ENCODE results near the gene PEX6.

The PEX6 gene

DNA sequence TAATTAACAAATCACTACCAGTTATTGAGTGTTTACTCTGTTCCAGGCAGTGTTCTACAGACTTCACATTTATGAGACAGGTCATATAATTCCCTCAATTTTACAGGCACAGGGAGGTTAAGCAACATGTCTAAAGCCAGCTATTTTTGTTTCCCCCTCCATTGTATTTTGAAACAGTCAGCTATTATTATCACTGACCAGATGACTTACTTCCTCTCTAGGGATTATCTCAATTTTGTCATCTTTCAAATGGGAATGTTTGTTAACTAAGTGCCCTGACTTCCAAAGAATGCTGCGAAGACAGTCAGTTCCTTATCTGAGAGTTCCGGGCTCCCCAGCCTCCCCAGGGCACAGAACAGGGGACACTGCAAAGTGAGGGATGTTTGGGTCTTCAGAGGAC lies 55.3 kb downstream of the PEX6 start:
- Histone ChIP-seq H3K27me3 (ENCODE audit: control insufficient read depth in 5 of 5, insufficient read depth in 4 of 5, low read length in 5 of 5) (peaks cover 3 to 7% (median 5%) of the 10 kb centered on the region in 5 donors), H3K9me3 (ENCODE audit: control insufficient read depth in 5 of 5, low read length in 5 of 5) (no peaks in the 10 kb centered on the region), H3K4me3 (ENCODE audit: low read depth in 1 of 5, low read length in 5 of 5) (no peak overlapping the region), H3K27ac (ENCODE audit: low read depth, low read length) (no peak overlapping the region), H3K4me1 (ENCODE audit: control insufficient read depth in 5 of 5, insufficient read depth in 5 of 5, low read length in 5 of 5) (peaks cover 1 to 13% (median 9%) of the 10 kb centered on the region in 5 donors), H3K36me3 (ENCODE audit: control insufficient read depth in 5 of 5, insufficient read depth in 5 of 5, low read length in 5 of 5) (no peaks in the 10 kb centered on the region), H3K9ac (ENCODE audit: low read length in 5 of 5) (no peak overlapping the region)

DNA sequence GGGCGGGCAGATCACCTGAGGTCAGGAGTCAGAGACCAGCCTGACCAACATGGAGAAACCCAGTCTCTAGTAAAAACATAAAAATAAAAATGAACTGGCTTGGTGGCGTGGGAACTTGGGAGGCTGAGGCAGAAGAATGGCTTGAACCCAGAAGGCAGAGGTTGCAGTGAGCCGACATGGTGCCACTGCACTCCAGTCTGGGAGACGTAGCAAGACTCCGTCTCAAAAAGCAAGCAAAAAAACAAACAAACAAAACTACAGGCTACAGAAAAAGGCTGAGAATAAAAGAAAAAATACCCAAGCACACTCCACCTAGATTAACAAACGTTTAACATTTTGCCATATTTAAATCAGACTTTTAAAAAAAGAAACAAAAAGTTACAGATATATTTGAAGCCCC lies 57.2 kb downstream of the PEX6 start:
- no peak overlapping the region for H3K4me3 ChIP-seq (ENCODE audit: low read depth in 1 of 5, low read length in 5 of 5)
- peaks cover 3 to 7% (median 5%) of the 10 kb centered on the region in 5 donors for H3K27me3 ChIP-seq (ENCODE audit: control insufficient read depth in 5 of 5, insufficient read depth in 4 of 5, low read length in 5 of 5)
- no peak overlapping the region for H3K27ac ChIP-seq (ENCODE audit: low read depth, low read length)
- peaks cover 0 to 9% (median 4%) of the 10 kb centered on the region in 5 donors for H3K4me1 ChIP-seq (ENCODE audit: control insufficient read depth in 5 of 5, insufficient read depth in 5 of 5, low read length in 5 of 5)
- no peaks in the 10 kb centered on the region for H3K36me3 ChIP-seq (ENCODE audit: control insufficient read depth in 5 of 5, insufficient read depth in 5 of 5, low read length in 5 of 5)
- no peaks in the 10 kb centered on the region for H3K9me3 ChIP-seq (ENCODE audit: control insufficient read depth in 5 of 5, low read length in 5 of 5)
- H3K9ac ChIP-seq (ENCODE audit: low read length in 5 of 5) = no peak overlapping the region

DNA sequence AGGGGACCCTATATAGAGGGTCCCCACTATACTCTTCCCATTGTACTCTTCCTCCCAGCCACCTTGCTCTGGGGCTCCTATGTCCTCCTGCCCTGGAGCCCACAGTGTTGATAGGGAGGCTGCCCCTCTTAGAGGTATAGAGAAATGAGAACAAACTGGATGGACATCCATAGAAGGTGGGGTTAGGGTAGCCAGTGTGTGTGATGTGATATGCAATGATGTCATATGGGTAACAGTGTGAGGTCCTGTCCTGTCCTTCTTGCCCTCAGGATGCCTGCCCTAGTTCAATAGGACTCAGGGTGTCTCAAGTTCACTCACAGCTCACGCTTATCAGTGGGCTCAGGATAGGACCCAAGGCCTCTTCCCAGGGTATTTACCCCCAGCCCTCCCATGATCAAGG lies 62.7 kb downstream of the PEX6 start:
- H3K4me1 ChIP-seq (ENCODE audit: control insufficient read depth in 5 of 5, insufficient read depth in 5 of 5, low read length in 5 of 5) = peaks cover 0 to 6% (median 5%) of the 10 kb centered on the region in 5 donors
- H3K27ac ChIP-seq (ENCODE audit: low read depth, low read length) = no peak overlapping the region
- no peak overlapping the region for H3K9ac ChIP-seq (ENCODE audit: low read length in 5 of 5)
- no peaks in the 10 kb centered on the region for H3K36me3 ChIP-seq (ENCODE audit: control insufficient read depth in 5 of 5, insufficient read depth in 5 of 5, low read length in 5 of 5)
- H3K4me3 ChIP-seq (ENCODE audit: low read depth in 1 of 5, low read length in 5 of 5) = no peak overlapping the region
- no peaks in the 10 kb centered on the region for H3K9me3 ChIP-seq (ENCODE audit: control insufficient read depth in 5 of 5, low read length in 5 of 5)
- peaks cover under 1 to 22% (median 10%) of the 10 kb centered on the region in 5 donors for H3K27me3 ChIP-seq (ENCODE audit: control insufficient read depth in 5 of 5, insufficient read depth in 4 of 5, low read length in 5 of 5)

DNA sequence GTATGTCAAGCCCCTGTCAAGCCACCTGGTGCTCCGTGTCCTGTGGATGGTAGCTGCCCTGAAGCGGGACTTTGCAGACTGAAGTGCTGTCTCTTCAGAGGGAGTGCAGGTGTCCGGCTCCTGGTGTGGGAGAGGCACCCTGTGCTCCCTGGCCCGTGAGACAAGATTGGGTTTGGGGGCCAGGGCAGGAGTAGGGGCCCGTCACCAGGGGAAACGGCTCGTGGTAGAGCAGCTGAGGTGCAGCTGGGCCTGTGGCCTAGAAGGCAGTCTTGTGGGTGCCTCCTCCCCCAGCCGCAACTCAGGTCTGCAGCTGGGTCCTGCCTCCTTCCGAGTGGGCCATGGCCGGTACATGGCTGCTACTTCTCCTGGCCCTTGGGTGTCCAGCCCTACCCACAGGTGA lies 63.2 kb downstream of the PEX6 start, which contains the start of gene PTCRA:
Gene PTCRA, plus strand, starts transcription at position 322 of the 400 bp plus-strand sequence. Its CDS starts 17 bp downstream, at position 339.
- Histone ChIP-seq H3K27ac (ENCODE audit: low read depth, low read length) (no peak within 1 kb of the TSS), H3K27me3 (ENCODE audit: control insufficient read depth in 5 of 5, insufficient read depth in 4 of 5, low read length in 5 of 5) (peaks cover 3 to 25% (median 12%) of the 10 kb centered on the region in 5 donors), H3K4me1 (ENCODE audit: control insufficient read depth in 5 of 5, insufficient read depth in 5 of 5, low read length in 5 of 5) (peaks cover 0 to 7% (median 7%) of the 10 kb centered on the region in 5 donors), H3K36me3 (ENCODE audit: control insufficient read depth in 5 of 5, insufficient read depth in 5 of 5, low read length in 5 of 5) (no peaks in the 10 kb centered on the region), H3K9me3 (ENCODE audit: control insufficient read depth in 5 of 5, low read length in 5 of 5) (no peaks in the 10 kb centered on the region), H3K9ac (ENCODE audit: low read length in 5 of 5) (no peak within 1 kb of the TSS), H3K4me3 (ENCODE audit: low read depth in 1 of 5, low read length in 5 of 5) (no peak within 1 kb of the TSS)

DNA sequence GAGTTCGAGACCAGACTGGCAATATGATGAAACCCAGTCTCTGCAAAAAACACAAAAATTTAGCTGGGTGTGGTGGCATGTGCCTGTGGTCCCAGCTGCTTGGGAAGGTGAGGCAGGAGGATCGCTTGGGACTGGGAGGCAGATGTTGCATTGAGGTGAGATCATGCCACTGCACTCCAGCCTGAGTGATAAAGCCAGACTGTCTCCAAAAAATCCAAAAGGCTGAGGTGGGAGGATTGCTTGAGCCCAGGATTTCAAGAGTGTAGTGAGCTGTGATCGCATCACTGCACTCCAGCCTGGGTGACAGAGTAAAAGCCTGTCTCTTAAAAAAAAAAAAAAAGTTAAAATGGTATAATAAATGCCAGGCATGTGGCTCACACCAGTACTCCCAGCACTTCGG lies 64.4 kb downstream of the PEX6 start:
- H3K4me3 ChIP-seq (ENCODE audit: low read depth in 1 of 5, low read length in 5 of 5) = no peak overlapping the region
- H3K4me1 ChIP-seq (ENCODE audit: control insufficient read depth in 5 of 5, insufficient read depth in 5 of 5, low read length in 5 of 5) = peaks cover 0 to 7% (median 7%) of the 10 kb centered on the region in 5 donors
- H3K9me3 ChIP-seq (ENCODE audit: control insufficient read depth in 5 of 5, low read length in 5 of 5) = no peaks in the 10 kb centered on the region
- H3K9ac ChIP-seq (ENCODE audit: low read length in 5 of 5) = no peak overlapping the region
- no peak overlapping the region for H3K27ac ChIP-seq (ENCODE audit: low read depth, low read length)
- peaks cover 3 to 25% (median 12%) of the 10 kb centered on the region in 5 donors for H3K27me3 ChIP-seq (ENCODE audit: control insufficient read depth in 5 of 5, insufficient read depth in 4 of 5, low read length in 5 of 5)
- no peaks in the 10 kb centered on the region for H3K36me3 ChIP-seq (ENCODE audit: control insufficient read depth in 5 of 5, insufficient read depth in 5 of 5, low read length in 5 of 5)
